Activated CD8-positive, alpha-beta memory T cell treated with anti-CD3 and anti-CD28 coated beads, Interleukin-2, amount 50 U/mL, for 1 hour (primary cell): ENCODE data around the gene ECT2.
"Not testable (repeated sequence)": the region's sequence is repeated elsewhere in the genome, so short reads cannot be mapped to it uniquely, and the experiment has no call there.

ENCODE experiments used
- DNase-seq: peaks from one replicate; pipeline ENCODE4 v3.0.0-alpha.2; 2020; ENCODE audit errors: extremely low read depth

ECT2 gene

DNA sequence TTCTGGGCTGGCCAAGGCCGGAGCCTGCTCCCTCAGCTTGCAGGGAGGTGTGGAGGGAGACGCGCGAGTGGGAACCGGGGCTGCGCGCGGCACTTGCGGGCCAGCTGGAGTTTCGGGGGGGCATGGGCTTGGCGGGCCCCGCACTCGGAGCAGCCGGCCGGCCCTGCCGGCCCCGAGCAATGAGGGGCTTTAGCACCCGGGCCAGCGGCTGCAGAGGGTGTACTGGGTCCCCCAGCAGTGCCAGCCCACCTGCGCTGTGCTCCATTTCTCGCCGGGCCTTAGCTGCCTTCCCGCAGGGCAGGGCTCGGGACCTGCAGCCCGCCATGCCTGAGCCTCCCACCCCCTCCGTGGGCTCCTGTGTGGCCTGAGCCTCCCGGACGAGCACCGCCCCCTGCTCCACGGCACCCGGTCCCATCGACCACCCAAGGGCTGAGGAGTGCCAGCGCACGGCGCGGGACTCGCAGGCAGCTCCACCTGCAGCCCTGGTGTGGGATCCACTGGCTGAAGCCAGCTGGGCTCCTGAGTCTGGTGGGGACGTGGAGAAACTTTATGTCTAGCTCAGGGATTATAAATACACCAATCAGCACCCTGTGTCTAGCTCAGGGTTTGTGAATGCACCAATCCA lies 116.3 kb downstream of the ECT2 start:
- not testable (repeated sequence) for DNase-seq

DNA sequence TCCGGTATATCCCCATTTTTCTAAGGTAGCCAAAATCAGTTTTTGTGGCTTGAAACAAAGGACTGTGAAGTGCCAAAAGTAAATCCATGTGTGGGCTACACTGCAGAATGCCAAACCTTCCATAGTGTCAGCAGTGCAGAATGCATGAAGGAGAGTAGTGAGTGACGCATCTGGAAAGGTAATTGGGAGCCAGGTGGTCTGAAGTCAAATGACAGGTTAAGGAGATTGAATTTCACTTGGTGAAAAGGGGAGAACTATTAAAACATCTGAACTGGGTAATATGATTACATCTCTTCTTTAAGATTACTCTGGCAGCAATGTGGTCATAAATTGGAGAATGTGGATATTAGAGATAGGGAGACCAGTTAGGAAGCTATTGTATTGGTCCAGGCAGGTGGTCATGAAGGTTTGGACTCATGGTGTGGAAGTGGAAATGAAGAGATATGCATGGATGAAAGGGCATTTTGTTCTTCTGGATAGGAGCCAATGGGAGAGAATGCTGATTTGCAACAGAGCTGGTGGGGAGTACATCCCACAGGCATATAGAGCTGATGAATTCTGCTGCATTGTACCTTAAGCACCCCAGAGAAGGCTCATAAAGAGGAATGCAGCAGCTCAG lies 118.2 kb downstream of the ECT2 start:
- no peak for DNase-seq

DNA sequence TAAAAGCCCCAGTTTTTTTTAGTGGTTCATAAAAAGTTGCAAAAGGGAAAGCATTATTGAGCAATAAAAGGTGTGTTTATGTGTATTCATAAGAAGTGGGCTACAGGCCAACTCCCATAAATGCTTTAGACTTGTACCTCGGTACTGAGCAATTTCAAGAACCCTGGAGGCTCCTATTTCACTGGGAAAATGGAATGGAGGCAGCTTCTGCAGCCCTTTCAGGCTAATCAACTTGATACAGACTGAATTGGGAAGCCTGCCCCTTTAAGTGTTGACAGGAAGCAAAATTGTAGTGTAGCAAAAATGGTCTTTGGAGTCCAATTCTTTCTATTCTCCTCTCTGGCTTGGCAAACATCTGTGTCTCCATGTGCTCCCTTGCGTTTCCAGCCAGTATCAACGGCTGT lies 118.8 kb downstream of the ECT2 start:
- no peak for DNase-seq

DNA sequence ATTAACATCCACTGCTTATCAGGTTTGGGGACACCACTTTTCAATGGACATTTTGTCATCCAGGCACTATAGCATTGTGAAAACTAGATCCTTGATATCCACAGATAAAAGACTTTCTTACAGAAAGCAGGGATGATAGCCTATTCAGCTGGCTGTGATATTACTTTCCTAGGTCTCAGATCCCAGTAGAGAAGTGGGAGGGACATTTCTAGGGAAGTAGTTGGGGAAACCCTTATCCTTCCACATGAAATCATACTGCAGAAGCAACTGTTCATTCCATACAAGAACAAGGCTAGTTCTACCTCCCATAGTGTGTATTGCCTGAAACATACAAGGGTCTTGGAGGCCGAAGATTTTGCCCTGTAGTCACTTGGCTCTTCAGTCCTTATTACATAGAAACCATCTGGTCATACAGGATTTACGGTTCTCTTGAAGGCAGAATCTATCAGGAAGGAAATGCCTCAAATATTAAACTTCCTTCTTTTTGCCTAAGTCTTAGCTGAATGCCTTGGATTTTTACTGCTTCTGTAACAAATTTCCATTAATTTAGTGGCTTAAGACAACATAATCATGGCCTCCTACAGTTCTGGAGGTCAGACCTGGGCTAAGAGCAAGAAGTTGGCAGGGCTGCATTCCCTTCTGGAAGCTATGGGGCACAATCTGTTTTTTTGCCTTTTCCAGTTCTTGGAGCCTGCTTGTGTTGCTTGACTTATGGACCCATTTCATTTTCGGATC lies 119.4 kb downstream of the ECT2 start:
- DNase-seq = no peak
